Measurements from ENCODE around the gene CPAMD8.
"Not testable (repeated sequence)": the region's sequence is repeated elsewhere in the genome, so short reads cannot be mapped to it uniquely, and the experiment has no call there.

The CPAMD8 gene

GRCh38 chr19:16970821-16971220, 55.8 kb downstream of the CPAMD8 start:
- in situ Hi-C loops (cut with HindIII; ENCODE audit: low sequenced_read_pairs), result no loop called here
- no peak for TF ChIP-seq CTCF (IDR thresholded peaks at IDR 0.05; ENCODE audit: low read depth, low read length)
- H3K4me3 ChIP-seq (ENCODE audit: low read depth, low read length), result no peak overlapping the region
- DNase-seq (ENCODE audit: low read depth, low spot score), result no peak

- in situ Hi-C loops (cut with HindIII; ENCODE audit: low sequenced_read_pairs), result no loop called here
- no peak for DNase-seq (ENCODE audit: low read depth, low spot score)
- no peak for TF ChIP-seq CTCF (IDR thresholded peaks at IDR 0.05; ENCODE audit: low read depth, low read length)
- no peak overlapping the region for H3K4me3 ChIP-seq (ENCODE audit: low read depth, low read length)
These were observed 57.5 kb downstream of the CPAMD8 start for GRCh38 chr19:16969135-16969534.

- H3K4me3 ChIP-seq (ENCODE audit: low read depth, low read length); in situ Hi-C loops (cut with HindIII; ENCODE audit: low sequenced_read_pairs); DNase-seq (ENCODE audit: low read depth, low spot score): not testable (repeated sequence)
These were observed 65.4 kb downstream of the CPAMD8 start for GRCh38 chr19:16960996-16961822.

- H3K4me3 ChIP-seq (ENCODE audit: low read depth, low read length); in situ Hi-C loops (cut with HindIII; ENCODE audit: low sequenced_read_pairs); DNase-seq (ENCODE audit: low read depth, low spot score): not testable (repeated sequence)
These were observed 68.3 kb downstream of the CPAMD8 start for GRCh38 chr19:16958277-16958676.

- TF ChIP-seq CTCF (IDR thresholded peaks at IDR 0.05; ENCODE audit: low read depth, low read length), result no peak
- H3K4me3 ChIP-seq (ENCODE audit: low read depth, low read length), result no peak overlapping the region
- in situ Hi-C loops (cut with HindIII; ENCODE audit: low sequenced_read_pairs), result no loop called here
- no peak for DNase-seq (ENCODE audit: low read depth, low spot score)
These were observed 68.8 kb downstream of the CPAMD8 start for GRCh38 chr19:16957855-16958254.

GRCh38 chr19:16957151-16957701, 69.4 kb downstream of the CPAMD8 start:
- no peak overlapping the region for H3K4me3 ChIP-seq (ENCODE audit: low read depth, low read length)
- DNase-seq (ENCODE audit: low read depth, low spot score), result peak; percentile 1
- in situ Hi-C loops (cut with HindIII; ENCODE audit: low sequenced_read_pairs), result no loop called here
- TF ChIP-seq CTCF (IDR thresholded peaks at IDR 0.05; ENCODE audit: low read depth, low read length), result no peak

- in situ Hi-C loops (cut with HindIII; ENCODE audit: low sequenced_read_pairs), result no loop called here
- H3K4me3 ChIP-seq (ENCODE audit: low read depth, low read length), result no peak overlapping the region
- TF ChIP-seq CTCF (IDR thresholded peaks at IDR 0.05; ENCODE audit: low read depth, low read length), result no peak
- no peak for DNase-seq (ENCODE audit: low read depth, low spot score)
These were observed 71.4 kb downstream of the CPAMD8 start for GRCh38 chr19:16955161-16955560.

Data from astrocyte of the spinal cord (primary cell).